Vagina (tissue), 2 donors: Measurements from ENCODE around the gene ACOXL. TPM values are rescaled to one million over a fixed set of nuclear protein-coding genes. Genes with fewer than 3 reads are reported as not detected.

Experiments used
- DNase-seq, 2 donors: peaks; one replicate each; pipeline ENCODE4 v3.0.0-alpha.2; 2017; ENCODE audit errors: extremely low spot score in 2 of 2
- H3K27ac ChIP-seq: fragments of 200-600 bp; sonication (generic); one replicate; pipeline ENCODE4 v1.5.1; 2019
- H3K27me3 ChIP-seq: fragments of 200-600 bp; sonication (generic); one replicate; pipeline ENCODE4 v1.5.1; 2019
- H3K36me3 ChIP-seq, 2 donors: fragments of 200-600 bp; sonication (generic); one replicate each; pipeline ENCODE4 v1.5.1; 2017 to 2019
- H3K4me1 ChIP-seq: fragments of 200-600 bp; sonication (generic); one replicate; pipeline ENCODE4 v1.5.1; 2019
- H3K4me3 ChIP-seq, 2 donors: fragments of 200-600 bp; sonication (generic); 1 replicate in 1 of 2; 2 replicates in 1 of 2; pipeline ENCODE4 v1.5.1; 2016 to 2019
- H3K9me3 ChIP-seq: fragments of 200-600 bp; sonication (generic); one replicate; pipeline ENCODE4 v1.5.1; 2019
- POLR2A ChIP-seq, 2 donors: fragments of 450-650 bp; IDR thresholded peaks; one replicate each; pipeline ENCODE4 v1.6.1; 2017; ENCODE audit warnings: antibody characterized with exemption in 2 of 2, mild to moderate bottlenecking in 2 of 2, moderate library complexity in 2 of 2
- POLR2AphosphoS5 ChIP-seq, 2 donors: sonication (generic); formaldehyde crosslinking; IDR thresholded peaks; one replicate each; pipeline ENCODE4 v1.9.0; 2017; ENCODE audit warnings: antibody characterized with exemption in 2 of 2, mild to moderate bottlenecking in 2 of 2, low read depth in 1 of 2; ENCODE audit not compliant: insufficient read depth in 1 of 2
- intact Hi-C: fragments of 100-400 bp; cut with DNase I; formaldehyde crosslinking; loops from one replicate; pipeline ENCODE4 v1.15.1; 2023
- total RNA-seq: library from RNA; depleted of rRNA; stranded (reverse); fragments of >200 nt; gene quantifications from one replicate; pipeline ENCODE4 v1.2.3, GENCODE V29; 2016
- TF ChIP-seq, protein P1 (sequence below), 3 experiments: fragments of 450-650 bp in 2 of 3; fragments of 200-600 bp in 1 of 3; sonication (generic) in 1 of 3; IDR thresholded peaks; one replicate each; pipeline ENCODE4 v1.5.1; 2017 to 2019; ENCODE audit warnings: antibody characterized with exemption in 3 of 3, mild to moderate bottlenecking in 2 of 3, moderate library complexity in 2 of 3

ACOXL gene
- total RNA-seq, 1 donor from 2014 or later: not detected

DNA sequence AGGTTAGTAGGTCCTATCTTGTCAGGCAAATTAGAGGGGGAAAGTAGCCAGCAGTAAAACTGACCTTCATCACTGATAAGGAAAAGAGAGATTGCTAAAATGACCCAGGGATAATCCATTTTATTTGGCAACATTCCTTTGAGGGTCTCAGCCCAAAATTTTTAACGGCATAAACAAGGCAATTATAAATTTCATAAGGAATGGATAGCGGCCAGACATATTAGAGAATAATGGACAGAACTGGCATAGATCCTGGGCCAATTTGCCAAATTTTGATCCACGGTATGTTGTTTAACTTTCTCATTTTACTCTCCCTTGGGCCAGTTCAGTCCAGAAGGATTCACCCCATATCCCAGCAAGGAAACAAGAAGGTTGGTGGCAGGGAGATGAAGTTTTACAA is 217.9 kb downstream of the ACOXL start:
- no peaks in the 10 kb centered on the region for H3K4me1 ChIP-seq
- no peak for DNase-seq
- H3K27ac ChIP-seq: no peak overlapping the region

DNA sequence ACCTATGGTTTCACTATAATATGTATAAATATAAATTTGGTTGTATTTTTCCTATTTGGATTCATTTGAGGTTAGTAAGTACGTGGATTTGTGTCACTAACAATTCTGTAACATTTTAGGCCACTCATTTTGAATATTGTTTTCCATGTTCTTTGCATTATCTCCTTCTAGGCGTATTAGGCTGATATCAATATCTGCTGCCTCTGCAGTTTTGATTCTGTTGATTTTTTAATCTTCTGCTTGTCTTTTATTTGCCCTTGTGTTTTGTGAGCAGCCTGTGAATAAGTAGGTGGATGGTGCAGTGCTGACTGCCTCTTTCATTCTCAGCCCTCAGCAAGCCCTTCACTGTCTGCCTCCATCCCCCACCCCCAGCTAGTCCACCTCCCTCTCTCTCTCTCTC is 222.7 kb downstream of the ACOXL start:
- Histone ChIP-seq H3K36me3 (no peaks in the 10 kb centered on the region), H3K4me1 (no peaks in the 10 kb centered on the region), H3K9me3 (no peaks in the 10 kb centered on the region), H3K27ac (no peak overlapping the region), H3K27me3 (no peaks in the 10 kb centered on the region), H3K4me3 (no peak overlapping the region)
- TF ChIP-seq POLR2A (IDR thresholded peaks at IDR 0.05) (no peak), POLR2AphosphoS5 (IDR thresholded peaks at IDR 0.05; ENCODE audit: insufficient read depth in 1 of 2, low read depth in 1 of 2) (no peak)
- TF ChIP-seq, protein P1, sequence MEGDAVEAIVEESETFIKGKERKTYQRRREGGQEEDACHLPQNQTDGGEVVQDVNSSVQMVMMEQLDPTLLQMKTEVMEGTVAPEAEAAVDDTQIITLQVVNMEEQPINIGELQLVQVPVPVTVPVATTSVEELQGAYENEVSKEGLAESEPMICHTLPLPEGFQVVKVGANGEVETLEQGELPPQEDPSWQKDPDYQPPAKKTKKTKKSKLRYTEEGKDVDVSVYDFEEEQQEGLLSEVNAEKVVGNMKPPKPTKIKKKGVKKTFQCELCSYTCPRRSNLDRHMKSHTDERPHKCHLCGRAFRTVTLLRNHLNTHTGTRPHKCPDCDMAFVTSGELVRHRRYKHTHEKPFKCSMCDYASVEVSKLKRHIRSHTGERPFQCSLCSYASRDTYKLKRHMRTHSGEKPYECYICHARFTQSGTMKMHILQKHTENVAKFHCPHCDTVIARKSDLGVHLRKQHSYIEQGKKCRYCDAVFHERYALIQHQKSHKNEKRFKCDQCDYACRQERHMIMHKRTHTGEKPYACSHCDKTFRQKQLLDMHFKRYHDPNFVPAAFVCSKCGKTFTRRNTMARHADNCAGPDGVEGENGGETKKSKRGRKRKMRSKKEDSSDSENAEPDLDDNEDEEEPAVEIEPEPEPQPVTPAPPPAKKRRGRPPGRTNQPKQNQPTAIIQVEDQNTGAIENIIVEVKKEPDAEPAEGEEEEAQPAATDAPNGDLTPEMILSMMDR (IDR thresholded peaks at IDR 0.05): no peak
- intact Hi-C loops: no loop called here
- DNase-seq: no peak

More for the DNA sequence above, 217.9 kb downstream of the ACOXL start:
- no peak overlapping the region for H3K4me3 ChIP-seq
- intact Hi-C loops: no loop called here
- no peaks in the 10 kb centered on the region for H3K36me3 ChIP-seq
- TF ChIP-seq, protein P1 (IDR thresholded peaks at IDR 0.05): no peak
- TF ChIP-seq POLR2A (IDR thresholded peaks at IDR 0.05): no peak
- TF ChIP-seq POLR2AphosphoS5 (IDR thresholded peaks at IDR 0.05; ENCODE audit: insufficient read depth in 1 of 2, low read depth in 1 of 2): no peak
- H3K27me3 ChIP-seq: no peaks in the 10 kb centered on the region
- no peaks in the 10 kb centered on the region for H3K9me3 ChIP-seq

DNA sequence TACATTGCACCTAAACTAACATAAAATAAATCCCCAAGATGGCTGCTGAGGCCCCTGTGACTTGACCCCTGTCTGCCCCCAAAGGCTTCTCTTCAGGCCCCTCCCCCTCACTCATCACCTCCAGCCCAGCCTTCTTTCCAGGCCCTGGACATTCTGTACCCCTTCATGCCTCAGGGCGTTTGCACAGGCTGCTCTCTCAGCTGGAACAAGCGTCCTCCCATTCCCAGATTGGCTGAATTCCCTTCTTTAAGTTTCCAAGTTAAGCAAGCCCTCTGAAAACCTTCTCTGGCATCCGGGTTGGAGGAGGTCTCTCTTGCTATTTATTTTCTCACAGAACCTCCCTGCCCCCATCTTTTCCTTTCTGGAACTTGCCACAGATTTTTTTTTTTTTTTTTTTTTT is 223.2 kb downstream of the ACOXL start:
- H3K4me1 ChIP-seq: no peaks in the 10 kb centered on the region
- TF ChIP-seq, protein P1 (IDR thresholded peaks at IDR 0.05): no peak
- TF ChIP-seq POLR2AphosphoS5 (IDR thresholded peaks at IDR 0.05; ENCODE audit: insufficient read depth in 1 of 2, low read depth in 1 of 2) (no peak), POLR2A (IDR thresholded peaks at IDR 0.05) (no peak)
- no peaks in the 10 kb centered on the region for H3K9me3 ChIP-seq
- H3K27me3 ChIP-seq: no peaks in the 10 kb centered on the region
- intact Hi-C loops: no loop called here
- DNase-seq: no peak
- H3K36me3 ChIP-seq: no peaks in the 10 kb centered on the region
- no peak overlapping the region for H3K4me3 ChIP-seq
- H3K27ac ChIP-seq: no peak overlapping the region

DNA sequence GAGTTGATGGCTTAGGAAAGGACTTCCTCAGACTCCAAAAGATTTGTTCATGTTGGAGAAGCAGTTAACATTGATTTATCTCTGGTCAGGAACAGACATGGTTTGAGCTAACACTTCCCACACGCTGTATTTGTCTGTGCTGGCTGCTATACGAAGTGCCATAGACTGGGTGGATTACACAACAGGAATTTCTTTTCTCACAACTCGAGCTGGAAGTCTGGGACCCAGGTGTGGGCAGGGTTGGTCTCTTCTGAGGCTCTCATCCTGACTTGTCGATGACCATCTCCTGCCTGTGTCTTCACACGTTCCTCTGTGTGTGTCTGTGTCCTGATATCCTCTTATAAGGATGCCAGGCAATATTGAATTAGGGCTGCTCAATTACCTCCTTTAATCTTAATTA is 224.9 kb downstream of the ACOXL start:
- Histone ChIP-seq H3K4me1 (no peaks in the 10 kb centered on the region), H3K27me3 (no peaks in the 10 kb centered on the region), H3K27ac (no peak overlapping the region), H3K4me3 (no peak overlapping the region), H3K36me3 (no peaks in the 10 kb centered on the region), H3K9me3 (no peaks in the 10 kb centered on the region)
- DNase-seq: peak in 1 of 2 donors; percentile 82
- intact Hi-C loops: no loop called here
- no peak for TF ChIP-seq POLR2A (IDR thresholded peaks at IDR 0.05)
- TF ChIP-seq POLR2AphosphoS5 (IDR thresholded peaks at IDR 0.05; ENCODE audit: insufficient read depth in 1 of 2, low read depth in 1 of 2): no peak
- TF ChIP-seq, protein P1 (IDR thresholded peaks at IDR 0.05): no peak

DNA sequence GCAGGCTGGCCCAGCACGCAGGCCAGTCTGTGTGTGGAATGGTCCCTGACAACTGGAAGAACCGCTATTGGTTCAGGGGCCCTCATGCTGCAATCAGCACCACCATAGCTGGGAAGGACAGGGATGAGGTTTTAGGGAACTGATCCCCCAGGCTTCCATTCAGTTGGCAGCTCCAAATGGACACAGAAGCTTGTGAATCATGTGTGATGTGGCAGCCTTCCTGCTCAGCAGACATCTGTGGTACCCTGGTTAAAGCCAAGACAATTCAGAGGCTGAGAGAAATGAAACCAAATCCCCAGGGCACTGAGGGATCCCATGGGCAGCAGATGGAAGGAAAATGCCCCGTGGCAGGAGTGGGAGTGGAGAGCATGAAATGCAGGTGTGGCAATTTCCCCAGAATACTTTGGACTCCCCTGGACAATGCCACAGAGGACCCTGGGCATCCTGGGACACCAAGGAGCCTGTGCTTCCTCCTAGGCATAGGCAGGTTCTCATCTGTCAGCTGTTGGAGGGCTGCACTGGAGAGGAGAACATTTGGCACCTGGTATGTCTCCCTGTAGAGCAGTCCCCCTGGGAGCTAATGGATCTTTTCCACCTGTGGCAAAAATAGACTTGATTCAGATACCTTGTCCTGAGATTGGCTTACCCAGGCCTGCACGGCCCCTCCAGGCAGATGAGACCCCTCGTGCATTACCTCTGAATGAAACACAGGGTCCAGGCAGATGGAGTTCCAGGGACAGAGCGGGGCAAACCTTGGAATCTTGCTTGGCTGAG is 226.2 kb downstream of the ACOXL start:
- Histone ChIP-seq H3K4me1 (no peaks in the 10 kb centered on the region), H3K36me3 (no peaks in the 10 kb centered on the region), H3K27ac (no peak overlapping the region), H3K27me3 (no peaks in the 10 kb centered on the region), H3K9me3 (no peaks in the 10 kb centered on the region), H3K4me3 (no peak overlapping the region)
- TF ChIP-seq POLR2AphosphoS5 (IDR thresholded peaks at IDR 0.05; ENCODE audit: insufficient read depth in 1 of 2, low read depth in 1 of 2) (no peak), POLR2A (IDR thresholded peaks at IDR 0.05) (no peak)
- TF ChIP-seq, protein P1 (IDR thresholded peaks at IDR 0.05): no peak
- DNase-seq: peak in 1 of 2 donors; percentile 70
- intact Hi-C loops: no loop called here
